Measurements from ENCODE around the gene LIM2.
"Not testable (repeated sequence)": the region's sequence is repeated elsewhere in the genome, so short reads cannot be mapped to it uniquely, and the experiment has no call there.

LIM2 gene, protein sequence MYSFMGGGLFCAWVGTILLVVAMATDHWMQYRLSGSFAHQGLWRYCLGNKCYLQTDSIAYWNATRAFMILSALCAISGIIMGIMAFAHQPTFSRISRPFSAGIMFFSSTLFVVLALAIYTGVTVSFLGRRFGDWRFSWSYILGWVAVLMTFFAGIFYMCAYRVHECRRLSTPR

DNA sequence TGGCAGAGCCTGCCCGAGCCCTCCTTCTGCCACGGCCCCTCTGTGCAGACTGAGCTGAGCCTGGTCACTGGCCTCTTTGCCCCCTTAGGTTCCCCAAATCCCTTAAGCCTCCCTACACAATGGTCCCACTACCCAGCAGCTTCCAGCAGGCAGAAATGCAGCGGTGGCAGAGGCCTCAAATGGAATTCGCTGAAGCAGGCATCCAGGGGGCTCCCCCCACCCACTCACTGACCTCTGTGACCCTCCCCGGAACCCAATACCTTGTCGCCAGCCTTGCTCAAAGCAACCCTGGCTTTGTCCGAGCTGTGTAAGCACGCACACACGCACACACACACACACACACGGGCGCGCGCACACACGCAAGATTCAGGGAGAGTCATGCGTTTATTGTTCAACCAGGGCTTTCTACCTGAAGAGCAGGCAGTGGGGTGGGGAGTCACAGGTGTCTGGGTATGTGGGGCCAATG lies at the start of gene LIM2:
Gene LIM2 (minus strand): TSS at position 51 of the 466 bp plus-strand sequence. CDS start 531 bp downstream, outside the sequence.
- no peak for FAIRE-seq

DNA sequence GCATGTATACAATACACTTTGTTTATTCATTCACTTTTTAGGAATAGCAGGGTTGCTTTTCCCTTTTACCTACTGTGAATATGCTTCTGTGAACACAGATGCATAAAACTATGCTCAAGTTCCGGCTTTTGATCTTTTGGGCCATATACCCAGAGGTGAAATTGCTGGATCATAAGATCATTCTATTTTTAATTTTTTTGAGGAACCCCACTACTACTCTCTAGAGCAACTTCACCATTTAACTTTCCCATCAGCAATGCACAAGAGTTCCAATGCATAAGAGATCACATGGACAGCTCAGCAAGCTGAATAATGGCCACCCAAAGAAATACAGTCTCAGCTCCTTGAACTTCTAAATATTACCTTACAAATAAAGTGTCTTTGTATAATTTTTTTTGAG lies 46.7 kb upstream of the LIM2 start:
- FAIRE-seq = no peak

DNA sequence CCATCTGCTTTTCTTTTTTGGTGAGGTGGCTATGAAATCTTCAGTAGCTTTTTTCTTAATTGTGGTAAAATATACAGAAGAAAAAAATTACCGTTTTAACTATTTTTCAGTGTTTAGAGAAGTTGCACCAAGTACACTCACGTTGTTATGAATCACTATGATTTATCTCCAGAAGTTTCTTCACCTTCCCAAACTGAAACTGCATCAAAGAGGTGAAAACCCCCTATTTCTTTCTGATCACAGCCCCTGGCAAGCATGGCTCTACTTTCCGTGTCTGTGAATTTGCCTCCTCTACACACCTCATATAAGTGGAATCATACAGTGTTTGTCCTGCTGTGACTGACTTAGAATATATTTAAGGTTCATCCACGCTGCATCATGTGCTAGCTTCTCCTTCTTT lies 45.3 kb upstream of the LIM2 start:
- FAIRE-seq = no peak

DNA sequence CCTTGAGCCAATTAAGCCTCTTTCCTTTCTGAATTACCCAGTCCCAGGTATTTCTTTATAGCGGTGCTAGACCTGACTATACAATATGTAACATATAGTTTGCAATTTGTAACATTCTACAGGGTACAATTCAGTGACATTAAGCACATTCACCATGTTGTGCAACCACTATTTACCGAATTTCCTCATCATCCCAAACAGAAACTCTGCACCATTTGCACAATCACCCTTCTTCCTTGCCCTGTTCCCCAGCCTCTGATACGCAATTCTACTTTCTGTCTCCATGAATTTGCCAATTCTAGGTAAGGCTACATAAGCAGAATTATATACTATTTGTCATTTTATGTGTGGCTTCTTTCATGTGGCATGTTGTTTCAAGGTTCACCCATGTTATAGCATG lies 43.4 kb upstream of the LIM2 start:
- no peak for FAIRE-seq

DNA sequence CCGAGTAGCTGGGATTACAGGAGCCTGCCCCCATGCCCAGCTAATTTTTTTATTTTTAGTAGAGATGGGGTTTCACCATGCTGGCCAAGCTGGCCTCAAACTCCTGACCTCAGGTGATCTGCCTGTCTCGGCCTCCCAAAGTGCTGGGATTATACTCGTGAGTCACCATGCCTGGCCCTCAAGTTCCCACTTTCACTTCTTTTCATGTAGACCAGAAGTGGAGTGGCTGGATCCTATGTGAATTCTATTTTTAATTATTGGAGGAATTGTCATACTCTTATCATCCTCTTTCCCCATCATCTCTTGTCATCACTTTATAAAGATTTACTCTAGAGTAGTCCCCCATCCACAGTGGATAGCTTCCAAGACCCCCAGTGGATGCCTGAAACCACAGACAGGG lies 42.4 kb upstream of the LIM2 start:
- no peak for FAIRE-seq

DNA sequence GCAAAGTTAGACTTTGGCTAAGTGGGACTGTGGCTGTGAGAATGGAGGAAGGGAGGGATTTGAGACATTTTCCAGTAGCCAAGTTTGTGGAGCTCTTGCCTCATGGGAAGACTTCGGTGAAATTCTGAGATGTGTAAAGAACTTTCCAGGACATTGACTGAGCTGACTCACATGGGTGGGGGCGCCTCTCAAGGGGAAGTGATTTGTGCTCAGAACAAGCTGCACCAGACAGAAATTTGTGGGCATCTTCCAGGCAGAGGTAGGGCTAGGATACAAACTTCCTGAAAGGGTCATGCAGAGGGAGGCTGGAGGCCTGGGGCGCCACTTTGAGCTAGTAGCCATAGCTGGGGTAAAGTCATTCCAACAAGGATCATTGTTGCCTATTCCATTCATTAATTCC lies 39.4 kb upstream of the LIM2 start:
- FAIRE-seq = no peak

DNA sequence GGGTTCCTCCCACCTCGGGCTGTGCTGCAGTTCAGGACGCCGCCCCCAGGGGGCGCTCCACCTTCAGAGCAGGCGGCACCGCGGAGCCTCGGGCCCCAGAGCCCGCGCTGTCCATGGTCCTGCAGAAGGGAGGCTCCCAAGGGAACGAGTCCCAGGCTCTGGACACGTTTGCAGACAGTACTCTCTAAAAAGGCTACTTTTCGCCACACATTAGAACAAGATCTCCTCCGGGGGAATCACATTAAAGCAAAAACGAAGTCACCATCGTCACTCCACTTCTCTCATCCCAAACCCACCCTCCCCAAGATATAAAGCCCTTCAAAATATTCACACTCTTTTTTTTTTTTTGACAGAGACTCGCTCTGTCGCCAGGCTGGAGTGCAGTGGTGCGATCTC lies 34.3 kb upstream of the LIM2 start:
- FAIRE-seq = no peak

DNA sequence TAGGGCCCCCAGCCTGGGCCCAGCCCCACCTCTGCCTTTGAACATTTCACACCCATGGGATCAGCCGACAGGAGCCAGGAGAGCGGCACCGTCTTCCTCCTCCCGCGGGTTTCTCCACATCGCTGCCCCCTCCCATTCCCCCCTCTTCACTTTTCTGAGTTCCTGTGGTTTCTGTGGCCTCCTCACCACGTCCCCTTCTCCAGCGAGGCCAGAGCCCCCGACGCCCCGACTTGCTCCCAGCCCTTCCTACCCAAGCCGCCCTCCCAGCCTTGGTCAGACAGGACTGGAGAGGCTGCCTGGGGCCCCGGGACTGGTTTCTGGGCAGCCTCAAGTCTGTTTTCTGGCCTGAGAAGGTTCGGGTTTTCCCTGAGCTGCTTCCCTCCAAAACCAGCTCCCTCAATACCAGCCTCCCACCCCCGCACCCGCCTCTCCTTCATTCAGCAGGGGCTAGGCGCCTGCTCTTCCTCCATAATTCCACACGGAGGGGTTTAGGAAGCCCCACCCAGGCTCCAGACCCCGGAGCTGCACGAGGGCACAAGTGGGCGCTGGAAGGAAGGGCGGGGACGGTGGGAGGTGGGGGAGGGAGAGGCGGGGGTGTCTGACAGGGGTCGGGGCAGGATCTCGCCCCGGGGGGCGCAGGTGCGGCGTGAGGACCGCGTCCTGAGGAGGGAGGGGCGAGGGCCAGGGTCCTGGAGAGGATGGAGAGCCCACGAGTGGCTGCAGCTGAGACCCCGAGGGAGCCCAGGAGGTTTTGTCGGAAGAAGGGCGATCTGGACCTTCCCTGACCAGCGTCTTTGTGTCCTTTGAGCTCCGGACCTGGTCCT lies 33.7 kb upstream of the LIM2 start:
- no peak for FAIRE-seq

DNA sequence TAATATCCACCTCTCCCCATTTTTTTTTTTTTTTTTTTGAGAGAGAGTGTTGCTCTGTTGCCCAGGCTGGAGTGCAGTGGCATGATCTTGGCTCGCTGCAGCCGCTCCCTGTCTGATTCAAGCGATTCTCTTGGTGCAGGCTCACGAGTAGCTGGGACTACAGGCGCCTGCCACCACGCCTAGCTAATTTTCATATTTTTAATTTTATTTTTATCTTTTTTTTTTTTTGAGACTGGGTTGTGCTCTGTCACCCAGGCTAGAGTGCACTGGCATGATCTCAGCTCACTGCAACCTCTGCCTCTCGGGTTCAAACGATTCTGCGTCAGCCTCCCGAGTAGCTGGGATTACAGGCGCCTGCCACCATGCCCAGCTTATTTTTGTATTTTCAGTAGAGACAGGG lies 32.7 kb upstream of the LIM2 start:
- FAIRE-seq = not testable (repeated sequence)

DNA sequence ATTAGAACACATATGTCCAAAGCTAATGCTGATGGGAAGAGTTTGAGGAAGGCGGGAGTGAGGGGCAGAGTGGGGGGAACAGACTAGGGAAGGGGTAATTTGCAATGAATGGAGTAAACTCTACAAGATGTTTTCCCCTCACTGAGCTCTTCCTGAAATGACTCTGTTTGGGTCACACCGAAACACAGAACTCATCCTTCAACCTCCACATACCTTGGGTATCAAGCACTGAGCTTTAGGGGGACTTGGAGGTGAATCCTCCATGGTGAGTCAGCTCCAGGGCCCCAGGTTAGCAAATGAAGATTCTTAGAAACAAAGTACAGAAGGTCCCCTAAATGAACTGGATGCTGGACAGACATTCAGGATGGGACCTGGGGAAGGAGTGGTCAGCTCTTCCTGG lies 30.9 kb upstream of the LIM2 start:
- FAIRE-seq = no peak

DNA sequence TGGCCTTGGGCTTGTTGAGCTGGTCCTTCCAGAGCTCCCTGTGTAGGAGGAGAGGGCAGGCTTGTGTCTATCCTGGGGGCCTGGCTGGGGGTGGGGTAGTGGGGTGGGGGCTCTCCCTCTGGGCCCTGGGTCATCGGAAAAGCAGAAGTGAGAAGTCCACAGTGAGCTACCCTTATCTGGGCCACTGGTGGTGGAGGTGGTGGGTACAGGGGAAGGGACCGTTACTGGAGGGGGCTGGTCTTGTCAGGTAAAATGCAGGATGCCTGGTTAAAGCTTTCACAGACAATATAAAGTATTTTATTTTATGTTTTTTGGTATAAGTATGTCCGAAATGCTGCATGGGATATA lies 30.0 kb upstream of the LIM2 start:
- FAIRE-seq = no peak

DNA sequence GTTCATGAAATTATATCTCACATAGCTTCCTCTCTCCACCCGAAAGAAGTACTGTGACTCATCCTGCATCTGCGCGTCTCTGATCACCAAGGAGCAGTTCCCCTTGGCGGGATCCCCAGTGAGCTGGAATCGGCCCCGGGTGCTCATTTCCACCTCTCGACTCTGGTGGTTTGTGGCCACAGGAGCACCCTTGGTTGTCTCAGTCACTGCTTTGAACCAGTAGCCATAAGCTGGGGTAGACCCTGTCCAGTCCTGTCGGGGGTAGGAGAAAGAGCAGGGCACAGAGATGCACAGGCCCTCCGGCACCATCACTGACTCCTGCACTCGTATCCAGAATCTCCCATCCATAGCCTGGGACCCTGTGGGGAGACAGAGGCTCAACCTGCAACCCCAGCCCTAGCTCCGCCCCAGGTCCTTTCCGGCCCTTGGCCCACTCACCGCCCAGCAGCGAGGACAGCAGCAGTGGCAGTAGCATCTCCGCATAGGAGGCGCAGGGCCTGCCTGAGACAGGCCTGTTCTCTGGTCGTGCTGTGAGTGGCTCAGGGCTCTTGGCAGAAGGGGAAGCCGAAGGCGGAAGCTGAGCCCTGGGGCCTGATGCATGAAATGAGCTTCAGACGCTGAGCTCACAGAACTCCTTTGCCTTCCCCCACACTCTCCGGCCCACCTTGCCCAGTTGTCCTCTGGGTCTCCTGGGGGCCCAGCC lies 29.5 kb upstream of the LIM2 start, which contains the start of gene SIGLEC10:
Gene SIGLEC10 (minus strand): TSS at position 536 of the 703 bp plus-strand sequence. CDS start 61 bp downstream, at position 475.
- FAIRE-seq = no peak

DNA sequence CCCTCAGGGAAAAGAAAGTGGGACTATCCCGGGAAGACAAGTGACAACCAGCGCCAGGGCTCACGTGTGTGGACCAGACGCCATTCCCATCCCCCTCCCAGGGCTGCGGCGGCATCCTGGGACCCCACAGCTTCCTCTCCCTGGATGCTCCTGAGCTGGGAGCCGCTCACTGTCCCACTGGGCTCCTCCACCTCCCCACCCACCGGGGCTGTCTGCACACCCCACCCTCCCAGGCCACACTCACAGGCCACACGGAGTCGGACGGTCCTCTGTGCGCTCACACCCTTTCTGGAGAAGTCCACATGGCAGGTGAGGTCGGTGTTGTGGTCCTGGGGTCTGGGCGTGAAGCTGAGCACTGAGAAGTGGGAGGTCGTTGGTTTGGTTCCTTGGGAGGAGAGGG lies 28.6 kb upstream of the LIM2 start:
- FAIRE-seq = not testable (repeated sequence)

DNA sequence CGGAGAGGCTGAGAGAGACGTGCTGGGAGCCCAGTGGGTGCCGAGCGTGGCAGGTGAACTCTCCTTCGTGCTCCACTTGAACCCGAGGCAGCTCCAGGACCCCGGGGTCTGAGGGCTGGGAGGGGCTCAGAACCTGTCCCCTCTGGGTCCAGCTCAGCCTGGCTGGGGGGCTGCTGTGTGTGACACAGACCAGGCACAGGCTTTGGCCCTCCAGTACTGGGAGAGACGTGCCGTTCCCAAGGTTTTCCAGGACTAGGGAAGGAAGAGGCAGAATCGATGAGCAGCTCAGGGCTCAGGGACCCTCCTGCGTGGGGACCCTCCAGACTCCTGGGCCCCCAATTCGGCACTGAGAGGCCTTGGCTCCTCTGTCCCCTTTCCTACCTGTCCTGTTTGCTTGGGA lies 27.4 kb upstream of the LIM2 start:
- no peak for FAIRE-seq

DNA sequence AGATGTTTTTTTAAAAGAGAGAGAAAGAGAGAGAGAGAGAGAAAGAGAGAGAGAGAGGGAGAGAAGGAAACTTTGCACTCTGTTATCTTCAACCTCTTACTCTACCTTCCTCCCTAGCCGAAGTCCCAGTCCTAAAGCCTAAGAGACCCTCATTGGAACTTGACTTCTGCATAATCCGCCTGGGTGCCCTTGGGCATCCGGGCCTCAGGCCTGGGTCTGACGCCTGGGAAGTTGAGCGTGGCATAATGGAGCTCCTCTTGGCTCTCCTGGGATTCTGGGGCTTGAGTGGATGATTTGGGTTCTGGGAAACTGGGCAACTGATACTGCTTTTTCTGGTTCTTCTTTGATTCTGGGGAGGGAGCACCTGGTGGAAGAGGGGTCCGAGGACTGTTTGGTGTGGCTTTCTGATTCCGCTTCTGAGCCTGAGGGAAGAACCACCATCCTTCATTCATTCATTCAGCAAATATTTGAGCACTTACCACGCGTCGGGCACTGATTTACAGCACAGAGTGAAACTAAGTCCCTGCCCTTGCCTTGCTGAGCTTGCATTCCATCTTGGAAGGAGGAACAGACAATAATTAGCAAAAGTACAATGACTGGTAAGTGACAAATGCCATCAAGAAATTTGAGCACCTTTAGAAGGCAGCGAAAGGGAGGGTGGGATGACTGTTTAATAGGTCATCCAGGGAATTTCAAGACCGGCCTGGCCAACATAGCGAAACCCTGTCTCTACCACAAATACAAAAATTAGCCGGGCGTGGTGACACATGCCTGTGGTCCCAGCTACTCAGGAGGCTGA lies 23.4 kb upstream of the LIM2 start:
- FAIRE-seq = no peak

DNA sequence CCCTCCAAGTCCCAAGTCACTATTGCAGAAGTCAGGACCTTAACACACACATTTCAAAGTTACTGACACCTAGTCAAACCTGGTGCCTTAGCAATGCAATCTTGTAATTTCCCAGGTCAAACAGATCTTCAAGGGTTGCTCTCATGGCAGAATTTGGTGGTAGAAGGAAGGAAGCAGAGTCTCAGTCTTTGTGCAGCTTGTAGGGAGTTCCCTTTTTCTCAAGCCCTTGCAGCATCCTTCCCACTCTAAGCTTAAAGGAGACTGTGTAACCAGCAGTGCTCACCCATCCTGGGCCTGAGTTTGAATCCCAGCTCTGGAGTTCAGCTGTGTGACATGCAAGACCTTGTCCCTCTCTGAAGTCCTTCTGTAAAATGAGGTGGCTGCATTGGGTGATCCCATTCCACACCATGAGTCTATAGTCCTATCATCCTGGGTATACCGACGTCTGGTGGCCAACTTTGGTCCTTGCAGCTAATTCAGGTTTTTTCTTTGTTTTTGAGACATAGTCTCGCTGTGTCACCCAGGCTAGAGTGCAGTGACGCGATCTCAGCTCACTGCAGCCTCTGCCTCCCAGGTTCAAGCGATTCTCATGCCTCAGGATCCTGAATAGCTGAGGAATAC lies 19.8 kb upstream of the LIM2 start:
- no peak for FAIRE-seq

DNA sequence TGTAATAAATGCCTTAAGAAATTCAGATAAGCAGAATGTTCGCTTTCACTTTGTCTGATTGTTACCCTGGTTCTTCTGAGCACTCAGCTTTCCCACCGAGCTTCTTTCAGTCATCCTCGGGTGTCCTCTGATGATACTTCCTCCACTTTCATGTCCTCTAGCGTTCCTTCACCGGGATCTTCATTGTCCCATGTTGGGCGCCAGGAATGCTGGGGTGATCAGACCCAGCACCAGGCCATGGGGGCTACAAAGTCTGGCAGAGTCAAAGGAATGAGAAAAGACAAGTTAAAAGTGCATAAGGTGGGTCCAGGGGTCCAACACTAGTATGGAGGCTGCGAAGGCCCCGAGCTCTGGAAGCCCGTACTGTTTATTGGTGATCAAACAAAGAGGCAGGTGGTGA lies 14.3 kb upstream of the LIM2 start:
- FAIRE-seq = no peak

DNA sequence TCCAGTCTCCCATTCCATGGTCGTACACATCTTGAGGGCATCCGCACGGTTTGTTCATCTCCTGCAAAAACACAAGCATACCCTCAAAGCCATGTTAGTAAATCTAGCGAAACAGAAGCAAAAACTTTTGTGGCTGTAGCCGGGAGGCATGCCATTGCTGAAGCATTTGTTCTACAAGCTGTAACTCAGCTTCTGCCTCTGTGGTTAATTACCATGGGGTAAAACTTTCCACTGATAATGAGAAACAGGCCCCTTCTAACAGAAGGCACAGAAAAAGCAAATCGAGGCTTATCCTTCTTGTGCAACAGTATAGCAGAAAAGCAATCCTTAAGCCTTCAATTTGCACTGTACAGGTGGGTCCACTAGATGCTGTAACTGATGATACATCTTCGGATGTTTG lies 12.2 kb upstream of the LIM2 start:
- not testable (repeated sequence) for FAIRE-seq

DNA sequence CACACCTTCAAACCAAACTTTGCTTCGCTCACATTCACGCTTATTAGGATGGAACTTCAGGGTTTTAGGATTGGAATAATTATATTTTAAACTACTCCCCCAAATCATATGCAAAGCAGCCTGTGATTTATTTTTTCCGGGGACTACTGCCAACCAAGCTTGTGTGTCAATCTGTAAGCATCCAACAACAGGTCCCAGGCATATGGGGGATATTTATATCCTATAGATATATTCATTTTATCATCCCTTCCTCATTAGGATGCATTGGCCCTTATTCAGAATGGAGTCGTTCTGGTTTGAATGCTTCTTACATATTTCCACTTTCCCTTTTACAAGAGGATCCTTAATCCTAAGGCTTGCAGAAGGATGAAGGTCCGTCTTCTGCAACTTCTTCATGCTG lies 11.5 kb upstream of the LIM2 start:
- no peak for FAIRE-seq

DNA sequence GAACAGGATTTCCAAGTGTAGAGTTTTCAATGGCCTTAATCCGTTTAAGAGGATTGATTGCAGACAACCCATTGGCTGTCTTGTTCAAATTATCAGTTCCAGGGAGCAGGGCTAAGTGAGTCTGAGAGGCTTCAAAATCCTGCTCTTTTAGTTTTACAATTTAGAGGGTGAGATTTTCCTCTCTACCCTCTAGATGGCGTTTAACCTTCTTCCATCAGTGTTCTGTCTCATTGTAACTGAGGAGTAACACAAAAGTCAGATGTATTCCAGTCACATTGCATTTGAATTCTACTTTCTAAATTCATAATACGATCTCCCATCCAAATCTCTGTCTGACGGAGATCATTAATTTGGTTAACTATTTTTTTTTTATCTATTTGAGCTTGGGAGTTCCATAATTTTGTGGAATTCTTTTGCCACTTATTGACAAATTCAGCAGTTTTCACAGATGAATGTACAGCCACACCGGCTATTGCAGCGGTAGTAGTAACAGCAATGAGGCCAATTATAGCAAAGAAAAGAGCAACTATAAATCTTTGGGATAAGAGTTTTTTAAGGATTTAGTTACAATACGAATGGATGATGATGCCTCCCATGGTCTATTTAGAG lies 10.4 kb upstream of the LIM2 start:
- no peak for FAIRE-seq

DNA sequence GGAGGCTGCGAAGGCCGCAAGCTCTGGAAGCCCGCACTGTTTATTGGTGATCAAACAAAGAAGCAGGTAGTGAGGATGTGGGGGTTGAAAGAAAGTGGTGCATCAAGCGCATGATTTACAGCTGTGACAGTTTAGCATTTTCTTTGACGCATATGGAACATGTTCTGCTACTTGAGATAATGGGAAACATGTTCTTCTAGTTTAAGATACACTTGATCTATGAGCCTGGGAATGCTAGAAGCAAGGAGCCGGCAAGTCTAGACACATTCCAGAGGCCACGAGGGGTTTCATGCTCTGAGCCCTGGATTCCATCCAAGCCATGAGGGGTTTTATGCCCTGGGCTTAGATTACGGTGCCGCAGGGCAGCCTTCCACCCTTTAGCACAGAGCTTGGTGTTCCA lies 9.7 kb upstream of the LIM2 start:
- FAIRE-seq = not testable (repeated sequence)

DNA sequence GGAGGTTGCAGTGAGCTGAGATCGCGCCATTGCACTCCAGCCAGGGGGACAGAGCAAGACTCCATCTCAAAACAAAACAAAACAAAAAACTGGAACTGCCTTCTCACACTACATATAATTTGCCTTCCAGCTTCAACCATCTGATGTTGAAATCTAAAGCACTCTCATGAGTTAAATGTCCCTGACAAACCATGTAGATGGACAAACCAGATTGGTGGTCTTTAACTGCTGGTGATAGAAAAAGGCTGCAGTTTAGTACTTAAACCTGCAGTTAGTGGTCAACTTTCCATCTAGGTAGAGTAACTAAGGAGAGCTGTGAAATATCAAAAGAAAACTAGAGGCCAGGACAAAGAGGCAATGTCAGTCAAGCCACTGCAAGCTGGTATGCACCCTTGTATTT lies 8.4 kb upstream of the LIM2 start:
- no peak for FAIRE-seq
